ENCODE results near the gene MSANTD1.

Gene MSANTD1

DNA sequence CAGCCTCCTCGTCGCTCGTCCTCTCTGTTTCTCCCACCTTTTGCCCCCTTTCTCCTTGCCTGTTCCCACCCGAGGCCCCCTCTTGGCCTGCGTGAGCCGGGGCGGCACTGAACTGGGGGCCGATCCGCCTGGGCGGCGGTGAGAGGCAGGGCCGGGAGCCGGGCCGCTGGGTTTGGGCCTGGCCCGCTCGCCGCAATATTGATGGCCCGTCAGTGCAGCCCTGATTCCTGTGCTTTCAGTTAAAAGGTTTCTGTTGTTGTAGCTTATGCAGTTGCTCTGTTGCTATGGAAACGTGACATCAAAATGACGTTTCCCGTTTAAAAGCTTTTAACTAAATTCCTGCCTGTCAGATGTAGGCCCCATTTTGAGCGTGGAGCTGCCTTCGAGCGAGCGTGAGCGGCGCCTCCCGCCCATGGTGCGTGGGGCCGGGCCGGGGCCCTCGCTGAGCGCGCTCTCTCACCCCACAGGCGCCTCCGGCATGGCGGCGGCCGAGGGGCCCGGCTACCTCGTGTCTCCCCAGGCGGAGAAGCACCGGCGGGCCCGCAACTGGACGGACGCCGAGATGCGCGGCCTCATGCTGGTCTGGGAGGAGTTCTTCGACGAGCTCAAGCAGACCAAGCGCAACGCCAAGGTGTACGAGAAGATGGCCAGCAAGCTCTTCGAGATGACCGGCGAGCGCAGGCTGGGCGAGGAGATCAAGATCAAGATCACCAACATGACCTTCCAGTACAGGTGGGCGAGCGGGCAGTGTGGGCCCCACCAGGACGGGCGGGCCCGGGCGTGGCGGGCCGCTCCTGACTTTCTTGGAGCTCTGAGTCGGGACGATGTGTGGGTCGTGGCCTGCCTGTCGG is at the start of gene MSANTD1:
TSS of gene MSANTD1 (plus strand) at position 349 of the 851 bp plus-strand sequence. CDS start at position 413, 64 bp downstream.
- no peak for TF ChIP-seq ZFX (IDR thresholded peaks at IDR 0.05)
- TF ChIP-seq, protein P1, sequence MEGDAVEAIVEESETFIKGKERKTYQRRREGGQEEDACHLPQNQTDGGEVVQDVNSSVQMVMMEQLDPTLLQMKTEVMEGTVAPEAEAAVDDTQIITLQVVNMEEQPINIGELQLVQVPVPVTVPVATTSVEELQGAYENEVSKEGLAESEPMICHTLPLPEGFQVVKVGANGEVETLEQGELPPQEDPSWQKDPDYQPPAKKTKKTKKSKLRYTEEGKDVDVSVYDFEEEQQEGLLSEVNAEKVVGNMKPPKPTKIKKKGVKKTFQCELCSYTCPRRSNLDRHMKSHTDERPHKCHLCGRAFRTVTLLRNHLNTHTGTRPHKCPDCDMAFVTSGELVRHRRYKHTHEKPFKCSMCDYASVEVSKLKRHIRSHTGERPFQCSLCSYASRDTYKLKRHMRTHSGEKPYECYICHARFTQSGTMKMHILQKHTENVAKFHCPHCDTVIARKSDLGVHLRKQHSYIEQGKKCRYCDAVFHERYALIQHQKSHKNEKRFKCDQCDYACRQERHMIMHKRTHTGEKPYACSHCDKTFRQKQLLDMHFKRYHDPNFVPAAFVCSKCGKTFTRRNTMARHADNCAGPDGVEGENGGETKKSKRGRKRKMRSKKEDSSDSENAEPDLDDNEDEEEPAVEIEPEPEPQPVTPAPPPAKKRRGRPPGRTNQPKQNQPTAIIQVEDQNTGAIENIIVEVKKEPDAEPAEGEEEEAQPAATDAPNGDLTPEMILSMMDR (conservative IDR thresholded peaks at IDR 0.05): no peak
- H3K27ac ChIP-seq: no peak within 1 kb of the TSS

DNA sequence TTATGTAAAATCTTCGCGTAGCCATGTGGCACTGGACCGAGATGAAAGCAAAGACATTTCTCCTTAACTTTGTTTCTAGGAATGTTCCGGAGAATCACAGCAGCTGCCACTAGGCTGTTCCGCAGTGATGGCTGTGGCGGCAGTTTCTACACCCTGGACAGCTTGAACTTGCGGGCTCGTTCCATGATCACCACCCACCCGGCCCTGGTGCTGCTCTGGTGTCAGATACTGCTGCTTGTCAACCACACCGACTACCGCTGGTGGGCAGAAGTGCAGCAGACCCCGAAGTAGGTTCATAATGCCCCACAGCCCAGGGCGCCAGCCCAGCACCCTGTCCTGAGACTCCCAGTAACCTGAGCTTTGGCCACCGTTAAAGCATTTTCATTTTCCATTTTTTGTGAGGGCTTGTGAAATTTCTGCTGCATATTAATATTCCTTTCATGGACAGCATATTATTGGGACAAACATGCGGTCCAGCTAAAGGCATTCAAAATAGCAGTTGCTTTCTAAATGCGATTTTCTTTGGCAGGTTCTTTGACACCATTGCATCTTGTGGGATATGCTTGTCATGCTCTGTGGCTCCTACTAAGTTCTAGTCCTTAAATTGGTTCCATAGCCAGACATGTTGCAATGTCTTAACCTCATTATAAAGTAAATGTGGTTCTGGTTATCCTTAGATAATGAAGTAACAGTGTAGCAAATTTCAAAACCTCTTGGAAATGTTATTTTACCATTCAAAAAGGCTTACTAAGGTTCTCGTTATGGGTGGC is 49.1 kb upstream of the MSANTD1 start:
- H3K27ac ChIP-seq: no peak overlapping the region
- TF ChIP-seq, protein P1 (conservative IDR thresholded peaks at IDR 0.05): no peak
- TF ChIP-seq ZFX (IDR thresholded peaks at IDR 0.05): no peak

DNA sequence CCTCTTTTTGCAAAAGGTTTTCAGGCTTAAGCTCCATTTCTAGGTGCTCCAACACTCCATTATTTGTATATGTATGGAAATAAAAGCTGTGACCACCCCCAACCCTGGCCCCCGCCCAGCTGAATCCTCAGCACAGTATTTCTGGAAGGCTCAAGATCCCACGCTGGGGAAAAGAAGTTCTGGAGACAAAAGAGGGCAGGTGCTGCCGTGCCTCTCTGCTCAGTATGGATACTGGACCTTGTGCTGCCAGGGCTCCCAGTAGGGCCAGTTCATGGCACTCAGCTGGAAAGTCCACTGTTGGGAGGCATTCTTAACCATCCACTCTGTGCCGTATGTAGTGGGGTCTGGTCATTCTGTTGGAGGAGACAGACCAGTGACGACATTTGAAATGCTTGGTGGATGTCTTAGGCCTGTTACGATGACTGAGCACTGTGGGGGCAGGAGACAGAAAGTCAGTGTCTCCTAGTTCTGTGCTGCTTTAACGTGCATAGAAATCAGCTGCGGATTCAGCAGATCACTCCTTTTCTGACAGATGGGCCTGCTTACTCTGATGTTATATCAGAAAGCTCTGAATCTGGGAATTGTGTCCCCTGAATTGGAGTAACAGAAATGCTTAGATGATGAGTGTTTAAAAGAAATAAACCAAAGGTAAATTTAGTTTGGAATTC is 48.4 kb upstream of the MSANTD1 start:
- TF ChIP-seq, protein P1 (conservative IDR thresholded peaks at IDR 0.05): no peak
- no peak for TF ChIP-seq ZFX (IDR thresholded peaks at IDR 0.05)
- no peak overlapping the region for H3K27ac ChIP-seq

DNA sequence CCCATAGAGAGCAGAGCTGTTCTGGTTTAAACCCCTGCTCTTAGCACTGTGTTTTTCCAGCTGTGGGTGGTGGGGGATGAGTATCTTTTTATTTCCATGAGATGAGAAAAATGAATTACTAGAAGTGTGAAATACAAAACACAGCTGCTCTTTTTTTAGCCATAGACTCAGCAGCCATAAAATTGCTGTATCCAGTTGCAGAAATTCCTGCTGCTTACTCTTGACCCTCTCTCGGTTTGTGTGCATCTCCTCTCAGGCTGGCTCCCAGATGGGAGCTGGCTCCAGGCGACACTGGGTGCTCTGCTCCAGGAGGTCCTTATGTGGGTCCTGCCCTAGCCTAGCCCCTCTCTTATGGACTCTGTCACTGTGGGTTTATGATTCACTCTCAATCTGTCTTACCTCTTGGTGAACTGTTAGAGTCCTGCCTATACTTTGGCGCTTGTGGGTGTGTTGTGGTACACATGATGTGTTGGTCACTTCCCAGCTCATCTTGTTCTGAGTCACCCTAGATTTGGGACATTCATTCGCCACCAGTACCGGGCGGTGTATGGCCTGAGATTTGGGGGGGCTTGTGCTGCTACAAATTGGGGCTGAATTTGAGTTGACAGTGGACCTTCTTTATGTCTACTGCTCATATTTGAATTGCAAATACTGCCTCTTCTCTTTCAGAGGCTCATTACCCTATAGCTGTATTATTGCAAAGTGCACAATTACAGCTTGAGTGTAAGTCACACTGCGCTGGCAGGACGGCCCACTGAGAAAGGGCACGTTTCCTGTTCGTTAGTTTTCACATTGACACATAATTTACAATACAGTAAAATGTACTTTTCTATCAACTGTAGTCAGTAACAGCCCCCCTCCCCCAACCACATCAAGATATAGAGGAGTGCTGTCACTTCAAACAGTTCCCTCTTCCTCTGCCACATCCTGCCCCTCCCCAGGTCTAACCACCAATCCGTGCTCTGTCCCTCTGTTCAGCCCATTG is 46.9 kb upstream of the MSANTD1 start:
- TF ChIP-seq, protein P1 (conservative IDR thresholded peaks at IDR 0.05): no peak
- no peak for TF ChIP-seq ZFX (IDR thresholded peaks at IDR 0.05)
- no peak overlapping the region for H3K27ac ChIP-seq

DNA sequence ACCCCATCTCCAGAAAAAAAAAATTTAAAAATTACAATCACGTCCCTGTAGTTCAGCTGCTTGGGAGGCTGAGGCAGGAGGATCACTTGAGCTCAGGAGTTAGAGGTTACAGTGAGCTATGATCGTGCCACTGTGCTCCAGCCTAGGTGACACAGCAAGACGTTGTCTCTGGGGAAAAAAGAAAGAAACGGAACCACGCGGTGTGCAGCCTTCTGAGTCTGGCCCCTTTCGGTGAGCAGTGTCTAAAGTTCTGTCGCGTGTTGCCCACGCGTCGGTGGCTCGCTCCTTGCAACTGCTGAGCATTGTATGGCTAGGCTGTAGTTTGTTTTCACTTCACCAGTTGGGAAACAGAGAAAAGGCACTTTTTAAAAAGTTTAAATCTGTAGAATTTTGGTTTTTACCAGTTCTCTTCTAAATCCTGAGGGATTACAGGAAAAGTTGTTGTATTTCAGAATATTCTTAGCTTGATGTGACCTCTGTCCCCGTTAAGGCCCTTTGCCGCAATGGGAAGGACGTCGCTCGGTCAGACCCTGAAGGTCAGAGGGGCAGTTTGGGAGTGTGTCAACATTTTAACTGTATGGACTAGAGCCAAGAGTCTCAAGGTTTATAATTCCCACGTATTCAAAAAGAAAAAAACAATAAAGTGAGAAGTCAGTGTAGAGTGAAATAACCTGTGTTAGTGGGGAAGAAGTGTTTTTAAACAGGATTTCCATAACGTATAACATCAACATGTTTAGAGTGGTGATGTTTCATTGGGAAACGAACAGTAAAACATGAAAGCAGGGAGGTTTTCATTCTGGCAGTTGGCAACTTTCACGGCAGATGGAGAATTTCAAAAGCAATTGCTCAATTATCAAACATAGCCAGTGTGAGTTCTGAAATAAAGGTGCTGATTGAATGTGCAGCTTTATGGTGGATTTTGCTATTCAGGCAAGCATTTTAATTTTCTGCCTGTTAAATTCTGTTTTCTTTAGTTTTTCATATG is 45.8 kb upstream of the MSANTD1 start:
- no peak overlapping the region for H3K27ac ChIP-seq
- no peak for TF ChIP-seq ZFX (IDR thresholded peaks at IDR 0.05)
- TF ChIP-seq, protein P1 (conservative IDR thresholded peaks at IDR 0.05): no peak

Data from C4-2B (cell line).